ENCODE data around the gene RBFOX1. TPM values are rescaled to one million over a fixed set of nuclear protein-coding genes. Genes with fewer than 3 reads are reported as not detected.

Gene RBFOX1
- total RNA-seq, 1 experiment from 2014 or later = not detected

- DNase-seq (ENCODE audit: low read depth, low spot score) = no peak
- in situ Hi-C loops (cut with HindIII; ENCODE audit: low pct_unique_long_range_greater_than_20kb, low sequenced_read_pairs) = no loop called here
Measured at GRCh38 chr16:7517496-7517895, 184.9 kb downstream of the RBFOX1 start.

- in situ Hi-C loops (cut with HindIII; ENCODE audit: low pct_unique_long_range_greater_than_20kb, low sequenced_read_pairs) = no loop called here
- DNase-seq (ENCODE audit: low read depth, low spot score) = no peak
Measured at GRCh38 chr16:7518158-7518557, 185.5 kb downstream of the RBFOX1 start.

- no peak for DNase-seq (ENCODE audit: low read depth, low spot score)
- in situ Hi-C loops (cut with HindIII; ENCODE audit: low pct_unique_long_range_greater_than_20kb, low sequenced_read_pairs) = no loop called here
Measured at GRCh38 chr16:7521834-7522233, 189.2 kb downstream of the RBFOX1 start.

- in situ Hi-C loops (cut with HindIII; ENCODE audit: low pct_unique_long_range_greater_than_20kb, low sequenced_read_pairs) = no loop called here
- DNase-seq (ENCODE audit: low read depth, low spot score) = no peak
Measured at GRCh38 chr16:7524419-7524818, 191.8 kb downstream of the RBFOX1 start.

GRCh38 chr16:7526736-7527135 is 194.1 kb downstream of the RBFOX1 start:
- in situ Hi-C loops (cut with HindIII; ENCODE audit: low pct_unique_long_range_greater_than_20kb, low sequenced_read_pairs) = no loop called here
- DNase-seq (ENCODE audit: low read depth, low spot score) = no peak

GRCh38 chr16:7532534-7532933 is 199.9 kb downstream of the RBFOX1 start:
- in situ Hi-C loops (cut with HindIII; ENCODE audit: low pct_unique_long_range_greater_than_20kb, low sequenced_read_pairs) = no loop called here

GRCh38 chr16:7534749-7535148 is 202.1 kb downstream of the RBFOX1 start:
- DNase-seq (ENCODE audit: low read depth, low spot score) = no peak
- in situ Hi-C loops (cut with HindIII; ENCODE audit: low pct_unique_long_range_greater_than_20kb, low sequenced_read_pairs) = no loop called here

More at GRCh38 chr16:7532534-7532933, 199.9 kb downstream of the RBFOX1 start:
- no peak for DNase-seq (ENCODE audit: low read depth, low spot score)

- in situ Hi-C loops (cut with HindIII; ENCODE audit: low pct_unique_long_range_greater_than_20kb, low sequenced_read_pairs) = no loop called here
- no peak for DNase-seq (ENCODE audit: low read depth, low spot score)
Measured at GRCh38 chr16:7541026-7541425, 208.4 kb downstream of the RBFOX1 start.

- DNase-seq (ENCODE audit: low read depth, low spot score) = no peak
- in situ Hi-C loops (cut with HindIII; ENCODE audit: low pct_unique_long_range_greater_than_20kb, low sequenced_read_pairs) = no loop called here
Measured at GRCh38 chr16:7545251-7545650, 212.6 kb downstream of the RBFOX1 start.

GRCh38 chr16:7546948-7547347 is 214.3 kb downstream of the RBFOX1 start:
- in situ Hi-C loops (cut with HindIII; ENCODE audit: low pct_unique_long_range_greater_than_20kb, low sequenced_read_pairs) = no loop called here

GRCh38 chr16:7547736-7548135 is 215.1 kb downstream of the RBFOX1 start:
- in situ Hi-C loops (cut with HindIII; ENCODE audit: low pct_unique_long_range_greater_than_20kb, low sequenced_read_pairs) = no loop called here

More at GRCh38 chr16:7546948-7547347, 214.3 kb downstream of the RBFOX1 start:
- DNase-seq (ENCODE audit: low read depth, low spot score) = no peak

GRCh38 chr16:7548796-7549318 is 216.2 kb downstream of the RBFOX1 start:
- in situ Hi-C loops (cut with HindIII; ENCODE audit: low pct_unique_long_range_greater_than_20kb, low sequenced_read_pairs) = no loop called here
- no peak for DNase-seq (ENCODE audit: low read depth, low spot score)

More at GRCh38 chr16:7547736-7548135, 215.1 kb downstream of the RBFOX1 start:
- DNase-seq (ENCODE audit: low read depth, low spot score) = no peak

GRCh38 chr16:7550096-7550495 is 217.5 kb downstream of the RBFOX1 start:
- in situ Hi-C loops (cut with HindIII; ENCODE audit: low pct_unique_long_range_greater_than_20kb, low sequenced_read_pairs) = no loop called here
- DNase-seq (ENCODE audit: low read depth, low spot score) = no peak

GRCh38 chr16:7555459-7555858 is 222.8 kb downstream of the RBFOX1 start:
- no peak for DNase-seq (ENCODE audit: low read depth, low spot score)
- in situ Hi-C loops (cut with HindIII; ENCODE audit: low pct_unique_long_range_greater_than_20kb, low sequenced_read_pairs) = no loop called here

GRCh38 chr16:7561908-7562405 is 229.3 kb downstream of the RBFOX1 start:
- in situ Hi-C loops (cut with HindIII; ENCODE audit: low pct_unique_long_range_greater_than_20kb, low sequenced_read_pairs) = no loop called here
- DNase-seq (ENCODE audit: low read depth, low spot score) = no peak

- DNase-seq (ENCODE audit: low read depth, low spot score) = no peak
- in situ Hi-C loops (cut with HindIII; ENCODE audit: low pct_unique_long_range_greater_than_20kb, low sequenced_read_pairs) = no loop called here
Measured at GRCh38 chr16:7566360-7566759, 233.7 kb downstream of the RBFOX1 start.

GRCh38 chr16:7571366-7571765 is 238.7 kb downstream of the RBFOX1 start:
- in situ Hi-C loops (cut with HindIII; ENCODE audit: low pct_unique_long_range_greater_than_20kb, low sequenced_read_pairs) = no loop called here
- no peak for DNase-seq (ENCODE audit: low read depth, low spot score)

GRCh38 chr16:7577588-7577987 is 244.9 kb downstream of the RBFOX1 start:
- no peak for DNase-seq (ENCODE audit: low read depth, low spot score)
- in situ Hi-C loops (cut with HindIII; ENCODE audit: low pct_unique_long_range_greater_than_20kb, low sequenced_read_pairs) = no loop called here

GRCh38 chr16:7579454-7579853 is 246.8 kb downstream of the RBFOX1 start:
- DNase-seq (ENCODE audit: low read depth, low spot score) = no peak
- in situ Hi-C loops (cut with HindIII; ENCODE audit: low pct_unique_long_range_greater_than_20kb, low sequenced_read_pairs) = no loop called here

- no peak for DNase-seq (ENCODE audit: low read depth, low spot score)
Measured at GRCh38 chr16:7581175-7581574, 248.5 kb downstream of the RBFOX1 start.

More at GRCh38 chr16:7581175-7581574, 248.5 kb downstream of the RBFOX1 start:
- in situ Hi-C loops (cut with HindIII; ENCODE audit: low pct_unique_long_range_greater_than_20kb, low sequenced_read_pairs) = no loop called here

Measured in SK-MEL-5 (cell line).